Left lung (tissue), 10 donors: Measurements from ENCODE around the gene RNF41. TPM values are rescaled to one million over a fixed set of nuclear protein-coding genes. Genes with fewer than 3 reads are reported as not detected.

Experiments
- ATAC-seq: fragments of 200-7000 bp; cut with Tn5 transposase; one replicate; pipeline ENCODE4 v1.9.1; 2020; ENCODE audit warnings: moderate library complexity
- DNase-seq, 4 donors: peaks; one replicate each; pipeline ENCODE4 v3.0.0-alpha.2; 2013 to 2020
- H3K27ac ChIP-seq, 2 donors: fragments of 200-600 bp; sonication (generic) in 1 of 2; one replicate each; pipeline versions ENCODE4 v1.5.0 to v1.8.0; 2020 to 2021
- H3K27me3 ChIP-seq, 2 donors: fragments of 200-600 bp; sonication (generic) in 1 of 2; one replicate each; pipeline versions ENCODE4 v1.5.0 to v1.8.0; 2020 to 2021
- H3K36me3 ChIP-seq, 2 donors: fragments of 200-600 bp; sonication (generic) in 1 of 2; one replicate each; pipeline versions ENCODE4 v1.5.0 to v1.8.0; 2020 to 2021
- H3K4me1 ChIP-seq, 2 donors: fragments of 200-600 bp; one replicate each; pipeline ENCODE4 v1.8.0; 2021
- H3K4me3 ChIP-seq, 2 donors: fragments of 200-600 bp; sonication (generic) in 1 of 2; one replicate each; pipeline versions ENCODE4 v1.5.0 to v1.8.0; 2020 to 2021; ENCODE audit warnings: mild to moderate bottlenecking in 1 of 2
- H3K9me3 ChIP-seq, 2 donors: fragments of 200-600 bp; sonication (generic) in 1 of 2; one replicate each; pipeline versions ENCODE4 v1.5.0 to v1.8.0; 2020 to 2021
- CTCF ChIP-seq, 2 donors: fragments of 200-600 bp; sonication (generic) in 1 of 2; IDR thresholded peaks; one replicate each; pipeline versions ENCODE4 v1.5.0 to v1.8.0; 2021; ENCODE audit warnings: antibody characterized with exemption in 2 of 2
- intact Hi-C, 2 donors: fragments of 100-400 bp; cut with DNase I; formaldehyde crosslinking; loops; one replicate each; pipeline versions ENCODE4 v1.11.2 to v1.14.2; 2022
- polyA plus RNA-seq, 6 donors: library from polyadenylated mRNA; unstranded; fragments of 120-200 nt; gene quantifications; one replicate each; pipeline ENCODE4 v1.2.1, GENCODE V29; 2013; ENCODE audit not compliant: insufficient read length in 6 of 6
- total RNA-seq, 2 donors: library from RNA; stranded (reverse); fragmentation: NEBNext Ultra II Directional; extraction: Animal tissue kit (Norgen Biotek cat#: 25700); gene quantifications; one replicate each; pipeline ENCODE4 v1.2.1, GENCODE V29; 2021
- donor health status: DM: no; HTN: yes; CAD: no.
- donor health status: DM: no; HTN: no; CAD: no.

The RNF41 gene
- total and polyA plus RNA-seq, 8 donors, result 41.5 to 51.4 (median 42.8) TPM

- intact Hi-C loops, result no loop called here
- H3K9me3 ChIP-seq, result no peaks in the 10 kb centered on the region
- peak overlapping the region; percentile 96 to 99 for H3K27ac ChIP-seq
- DNase-seq (no peak), ATAC-seq (no peak)
- H3K36me3 ChIP-seq, result peaks cover 0 to 2% of the 10 kb centered on the region in 2 donors
- H3K4me1 ChIP-seq, result peaks cover 14 to 52% of the 10 kb centered on the region in 2 donors
- no peaks in the 10 kb centered on the region for H3K27me3 ChIP-seq
- no peak for TF ChIP-seq CTCF (IDR thresholded peaks at IDR 0.05)
- peak overlapping the region; percentile 74 to 77 for H3K4me3 ChIP-seq
Measured at GRCh38 chr12:56222531-56222895, 791 bp upstream of the RNF41 start.

- H3K4me3 ChIP-seq, result peak overlapping the region; percentile 74 to 77
- intact Hi-C loops, result no loop called here
- TF ChIP-seq CTCF (IDR thresholded peaks at IDR 0.05), result no peak
- ATAC-seq (peak; percentile 15), DNase-seq (peak in 3 of 4 donors; percentile 53 to 82 (median 81))
- H3K27me3 ChIP-seq, result no peaks in the 10 kb centered on the region
- H3K27ac ChIP-seq, result peak overlapping the region; percentile 96 to 99
- H3K36me3 ChIP-seq, result peaks cover 0 to 12% of the 10 kb centered on the region in 2 donors
- no peaks in the 10 kb centered on the region for H3K9me3 ChIP-seq
- H3K4me1 ChIP-seq, result peaks cover 14 to 52% of the 10 kb centered on the region in 2 donors
Measured at GRCh38 chr12:56221232-56221756, 428 bp downstream of the RNF41 start.

- H3K27me3 ChIP-seq, result no peaks in the 10 kb centered on the region
- peak; percentile 2 for ATAC-seq
- no peaks in the 10 kb centered on the region for H3K9me3 ChIP-seq
- DNase-seq, result peak in 1 of 4 donors; percentile 16
- peak overlapping the region; percentile 74 to 77 for H3K4me3 ChIP-seq
- peaks cover 14 to 52% of the 10 kb centered on the region in 2 donors for H3K4me1 ChIP-seq
- TF ChIP-seq CTCF (IDR thresholded peaks at IDR 0.05), result no peak
- peak overlapping the region; percentile 96 to 99 for H3K27ac ChIP-seq
- H3K36me3 ChIP-seq, result peaks cover 0 to 17% of the 10 kb centered on the region in 2 donors
- intact Hi-C loops, result no loop called here
Measured at GRCh38 chr12:56220611-56221231, 1.0 kb downstream of the RNF41 start.

- TF ChIP-seq CTCF (IDR thresholded peaks at IDR 0.05), result no peak
- H3K4me1 ChIP-seq, result peaks cover 14 to 48% of the 10 kb centered on the region in 2 donors
- no peaks in the 10 kb centered on the region for H3K9me3 ChIP-seq
- no peak for ATAC-seq
- no peaks in the 10 kb centered on the region for H3K27me3 ChIP-seq
- peaks cover 0 to 26% of the 10 kb centered on the region in 2 donors for H3K36me3 ChIP-seq
- H3K27ac ChIP-seq, result peak overlapping the region in 1 of 2 donors; percentile 99
- peak overlapping the region in 1 of 2 donors; percentile 77 for H3K4me3 ChIP-seq
- intact Hi-C loops, result no loop called here
- DNase-seq, result no peak
Measured at GRCh38 chr12:56219840-56220239, 1.9 kb downstream of the RNF41 start.

- Histone ChIP-seq H3K4me1 (peaks cover 0 to 26% of the 10 kb centered on the region in 2 donors), H3K27ac (no peak overlapping the region), H3K36me3 (peaks cover 3 to 60% of the 10 kb centered on the region in 2 donors), H3K9me3 (no peaks in the 10 kb centered on the region), H3K27me3 (no peaks in the 10 kb centered on the region), H3K4me3 (no peak overlapping the region)
- TF ChIP-seq CTCF (IDR thresholded peaks at IDR 0.05), result no peak
- intact Hi-C loops, result no loop called here
- DNase-seq (no peak), ATAC-seq (no peak)
Measured at GRCh38 chr12:56216461-56216860, 5.3 kb downstream of the RNF41 start.
